HG03108 (cell line): ENCODE results near the gene P2RX7.
"Not testable (repeated sequence)": the region's sequence is repeated elsewhere in the genome, so short reads cannot be mapped to it uniquely, and the experiment has no call there.

Experiments
- ATAC-seq: cut with Tn5 transposase; IDR thresholded peaks from one replicate; pipeline ENCODE4 v1.9.1; 2021; ENCODE audit warnings: moderate library complexity; ENCODE audit not compliant: unreplicated experiment

Gene P2RX7

DNA sequence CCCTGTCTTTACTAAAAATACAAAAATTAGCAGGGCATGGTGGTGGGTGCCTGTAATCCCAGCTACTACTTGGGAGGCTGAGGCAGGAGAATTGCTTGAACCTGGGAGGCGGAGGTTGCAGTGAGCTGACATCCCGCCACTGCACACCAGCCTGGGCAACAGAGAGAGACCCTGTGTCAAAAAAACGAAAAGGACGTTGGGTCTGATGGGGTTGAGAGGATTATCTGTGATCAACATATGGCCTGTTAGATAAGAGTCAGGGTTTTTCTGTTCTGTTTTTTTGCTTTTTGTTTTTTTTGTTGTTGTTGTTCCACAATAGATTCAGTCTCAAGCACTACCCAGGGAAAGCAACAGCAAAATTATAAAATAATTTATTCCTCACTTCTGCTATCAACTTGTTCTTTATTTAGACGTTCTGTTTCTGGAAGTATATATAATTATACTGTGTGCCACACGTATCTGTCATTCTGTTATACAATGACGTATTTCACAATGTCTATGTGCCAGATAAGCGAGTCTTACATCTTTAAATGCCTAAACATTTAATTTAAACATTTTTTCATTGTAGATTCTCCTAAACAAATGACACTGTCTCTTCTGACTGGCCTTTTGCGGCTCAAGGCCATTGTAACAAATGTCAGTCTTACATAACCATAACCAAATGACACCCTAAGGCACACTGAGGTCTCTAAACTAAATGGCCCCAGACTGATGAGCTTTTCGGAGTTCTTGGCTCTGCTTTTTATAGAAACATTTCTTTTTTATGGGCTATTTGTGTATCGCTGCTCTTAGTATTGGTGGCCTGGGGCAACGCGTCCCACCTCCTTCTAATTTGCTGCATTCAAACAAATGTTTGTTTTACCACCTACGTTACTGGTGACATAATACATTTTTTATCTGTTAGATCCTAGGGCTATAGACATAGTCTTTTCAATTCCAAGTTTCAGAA is 70.0 kb downstream of the P2RX7 start:
- ATAC-seq = no peak

GRCh38 chr12:121203482-121203881 is 70.8 kb downstream of the P2RX7 start:
- ATAC-seq = no peak

DNA sequence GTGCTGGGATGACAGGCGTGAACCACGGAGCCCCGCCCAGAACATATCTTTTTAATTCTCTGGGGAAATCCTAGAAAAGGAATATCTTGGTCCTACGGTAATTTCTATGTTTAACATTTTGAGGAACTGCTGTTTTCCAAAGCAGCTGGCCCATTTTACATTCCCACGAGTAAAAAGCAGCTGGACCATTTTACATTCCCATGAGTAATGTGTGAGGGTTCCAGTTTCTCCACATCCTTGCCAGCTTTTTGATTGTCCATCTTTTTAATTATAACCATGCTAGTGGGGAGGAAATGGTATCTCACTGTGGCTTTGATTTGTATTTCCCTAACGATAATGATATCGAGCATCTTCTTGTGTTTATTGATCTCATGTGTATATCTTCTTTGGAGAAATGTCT is 72.8 kb downstream of the P2RX7 start:
- no peak for ATAC-seq

DNA sequence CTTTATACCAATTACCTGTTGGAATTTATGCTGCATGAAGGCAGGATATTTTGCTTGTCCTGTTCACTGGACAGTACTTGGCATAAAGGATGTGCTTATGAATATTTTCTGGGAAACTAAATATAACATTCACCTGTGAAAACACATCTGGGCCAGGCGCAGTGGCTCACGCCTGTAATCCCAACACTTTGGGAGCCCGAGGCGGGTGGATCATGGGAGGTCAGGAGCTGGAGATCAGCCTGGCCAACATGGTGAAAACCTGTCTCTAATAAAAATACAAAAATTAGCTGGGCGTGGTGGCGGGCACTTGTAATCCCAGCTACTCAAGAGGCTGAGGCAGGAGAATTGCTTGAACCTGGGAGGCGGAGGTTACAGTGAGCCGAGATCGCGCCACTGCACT is 75.9 kb downstream of the P2RX7 start:
- ATAC-seq = not testable (repeated sequence)

GRCh38 chr12:121209221-121209620 is 76.5 kb downstream of the P2RX7 start:
- no peak for ATAC-seq

- peak; percentile 91 for ATAC-seq
These were observed 77.2 kb downstream of the P2RX7 start, which contains the start of gene P2RX4 for GRCh38 chr12:121209624-121210572. Gene P2RX4 (plus strand): TSS chr12:121210129. CDS start chr12:121210165, 36 bp downstream.

GRCh38 chr12:121212875-121213274 is 80.2 kb downstream of the P2RX7 start:
- no peak for ATAC-seq

DNA sequence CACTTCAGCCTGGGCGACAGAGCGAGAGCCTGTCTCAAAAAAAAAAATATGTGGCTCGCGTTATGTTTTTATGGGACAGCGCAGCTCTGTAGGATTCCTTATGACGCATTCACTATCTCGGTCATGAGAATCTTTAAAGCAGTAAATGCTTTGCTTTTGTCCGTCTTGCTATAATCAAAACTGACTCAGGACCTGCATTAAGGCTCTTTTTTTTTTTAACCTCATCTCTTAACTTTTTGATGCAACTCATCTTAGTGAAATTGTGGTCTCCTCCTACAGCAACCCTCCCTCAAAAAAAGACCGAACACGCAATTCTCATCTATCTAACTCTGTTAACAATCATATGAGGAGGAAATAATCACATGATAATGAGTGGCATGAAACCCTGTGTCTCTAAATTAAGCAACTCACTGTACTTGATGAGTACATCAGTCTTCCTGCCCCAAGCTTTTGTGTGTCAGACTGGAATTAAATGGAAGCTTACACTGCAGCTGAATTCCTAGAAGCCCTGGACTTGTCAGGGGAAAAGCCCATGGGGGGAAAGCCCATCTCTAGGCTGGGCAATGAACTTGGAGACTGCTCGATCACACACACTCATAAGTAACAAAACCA is 81.6 kb downstream of the P2RX7 start:
- no peak for ATAC-seq

- no peak for ATAC-seq
These were observed 82.4 kb downstream of the P2RX7 start for GRCh38 chr12:121214855-121215745.

- no peak for ATAC-seq
These were observed 83.4 kb downstream of the P2RX7 start for GRCh38 chr12:121216102-121216501.

DNA sequence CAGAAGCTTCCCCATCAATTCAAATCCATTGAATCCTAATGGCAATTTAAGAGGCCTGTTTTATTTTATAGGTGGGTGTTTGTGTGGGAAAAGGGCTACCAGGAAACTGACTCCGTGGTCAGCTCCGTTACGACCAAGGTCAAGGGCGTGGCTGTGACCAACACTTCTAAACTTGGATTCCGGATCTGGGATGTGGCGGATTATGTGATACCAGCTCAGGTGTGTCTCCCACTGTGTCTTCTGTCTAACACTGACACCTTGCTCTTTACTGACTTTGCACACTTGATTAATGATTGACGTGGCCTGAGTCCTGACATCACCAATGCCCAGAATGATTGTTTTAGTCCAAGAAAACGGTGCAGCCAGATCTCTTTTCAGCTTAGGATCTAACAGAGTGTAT is 84.4 kb downstream of the P2RX7 start:
- ATAC-seq = no peak

DNA sequence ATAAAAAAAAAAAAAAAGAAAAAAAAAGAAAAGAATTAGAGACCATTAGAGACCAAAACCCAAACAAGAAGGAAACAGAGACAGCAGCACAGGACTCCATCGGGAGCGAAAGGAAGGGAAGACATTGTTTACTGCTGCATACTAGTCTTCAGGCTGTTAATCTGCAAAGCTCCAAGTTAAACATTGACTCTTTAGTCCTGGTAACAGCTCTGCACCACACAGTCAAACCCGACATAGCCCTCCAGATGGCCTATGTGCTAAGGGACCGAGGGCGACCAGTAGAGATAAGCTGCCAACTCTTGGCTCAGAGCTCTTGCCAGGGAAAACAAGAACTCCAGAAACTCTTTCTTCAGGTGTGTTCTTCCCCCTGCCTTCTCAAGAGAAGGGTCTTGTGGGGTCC is 85.1 kb downstream of the P2RX7 start:
- ATAC-seq = no peak

DNA sequence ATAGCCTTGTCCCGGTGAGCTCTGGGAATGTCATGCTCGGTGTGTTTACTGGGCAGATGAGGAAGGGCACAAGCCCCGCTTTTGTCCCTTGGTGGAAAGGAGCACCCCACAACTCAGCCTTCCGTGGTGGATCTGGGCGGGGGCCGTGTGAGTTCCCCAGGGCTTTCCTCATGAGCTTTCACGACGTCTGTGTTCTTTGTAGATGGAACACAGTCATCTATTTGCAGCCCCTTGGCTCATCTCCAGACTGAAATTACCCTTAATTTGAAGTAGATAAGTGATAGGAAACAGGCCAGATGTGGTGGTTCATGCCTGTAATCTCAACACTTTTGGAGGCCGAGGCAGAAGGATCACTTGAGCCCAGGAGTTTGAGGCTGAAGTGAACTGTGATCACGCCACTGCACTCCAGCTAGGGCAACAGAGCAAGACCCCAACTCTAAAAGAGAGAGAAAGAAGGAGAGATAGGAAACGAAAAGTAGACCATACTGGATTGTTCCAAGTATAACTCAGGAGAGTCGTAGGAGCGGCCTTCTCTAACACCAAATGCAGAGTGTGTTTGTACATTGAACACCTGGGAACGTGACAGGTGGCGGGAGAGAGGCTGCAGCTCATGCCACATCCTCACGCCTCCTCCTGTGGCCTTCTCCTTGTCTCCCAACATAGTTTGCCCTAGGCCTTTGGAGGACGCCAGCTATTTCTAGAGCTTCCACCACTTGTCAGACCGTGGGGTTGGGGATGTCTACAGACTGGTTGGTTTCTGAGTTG is 86.1 kb downstream of the P2RX7 start:
- ATAC-seq = no peak

DNA sequence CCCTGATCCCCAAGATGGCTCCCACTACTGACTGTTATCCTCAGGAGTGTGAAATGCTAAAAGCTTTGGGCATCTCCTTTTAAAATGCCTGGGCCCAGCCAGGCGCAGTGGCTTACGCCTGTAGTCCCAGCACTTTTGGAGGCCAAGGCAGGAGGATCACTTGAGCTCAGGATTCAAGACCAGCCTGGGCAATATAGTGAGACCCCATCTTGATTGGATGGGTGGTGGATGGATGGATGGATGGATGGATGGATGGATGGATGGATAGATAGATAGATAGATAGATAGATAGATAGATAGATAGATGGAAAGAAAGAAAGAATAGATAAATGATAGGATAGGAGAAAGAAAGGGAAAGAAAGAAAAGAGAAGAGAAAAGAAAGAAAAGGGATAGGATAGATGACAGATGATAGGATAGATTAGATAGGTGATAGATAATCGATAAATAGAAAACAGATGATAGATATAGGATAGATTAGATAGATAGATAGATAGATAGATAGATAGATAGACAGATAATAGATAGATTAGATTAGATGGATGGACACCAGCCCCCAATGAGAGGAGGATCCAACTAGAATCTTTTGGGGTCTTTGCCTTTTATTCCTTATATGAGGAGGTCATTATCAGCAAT is 86.8 kb downstream of the P2RX7 start:
- ATAC-seq = no peak

DNA sequence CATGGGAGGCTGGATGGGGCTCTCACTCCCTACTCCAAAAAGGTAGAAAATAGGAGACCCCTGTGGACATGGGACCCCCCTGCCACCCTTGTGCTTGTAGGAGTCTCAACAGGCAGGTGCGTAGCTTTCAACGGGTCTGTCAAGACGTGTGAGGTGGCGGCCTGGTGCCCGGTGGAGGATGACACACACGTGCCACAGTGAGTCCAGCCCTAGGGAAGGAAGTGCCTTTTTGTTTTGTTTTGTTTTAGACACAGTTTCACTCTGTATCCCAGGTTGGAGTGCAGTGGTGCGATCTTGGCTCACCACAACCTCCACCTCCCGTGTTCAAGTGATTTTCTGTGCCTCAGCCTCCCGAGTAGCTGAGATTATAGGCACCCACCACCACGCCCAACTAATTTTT is 90.2 kb downstream of the P2RX7 start:
- ATAC-seq = no peak

- ATAC-seq = no peak
These were observed 90.9 kb downstream of the P2RX7 start for GRCh38 chr12:121223292-121224285.

GRCh38 chr12:121224591-121224990 is 91.9 kb downstream of the P2RX7 start:
- no peak for ATAC-seq

DNA sequence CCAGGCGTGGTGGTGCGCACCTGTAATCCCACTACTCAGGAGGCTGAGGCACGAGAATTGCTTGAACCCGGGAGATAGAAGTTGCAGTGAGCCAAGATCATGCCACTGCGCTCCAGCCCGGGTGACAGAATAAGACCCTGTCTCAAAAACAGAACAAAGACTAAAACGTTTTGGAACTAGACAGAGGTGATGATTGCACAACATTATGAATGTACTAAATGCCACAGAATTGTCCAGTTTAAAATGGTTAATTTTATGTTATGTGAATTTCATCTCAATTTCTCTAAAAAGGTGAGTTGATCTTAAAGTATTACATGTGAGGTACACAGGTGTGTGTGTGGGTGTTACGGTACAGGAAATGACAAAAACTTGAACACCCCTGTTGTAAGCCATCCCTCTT is 93.7 kb downstream of the P2RX7 start:
- no peak for ATAC-seq
